HepG2 (cell line): ENCODE measurements around the gene ZBTB25. TPM values are rescaled to one million over a fixed set of nuclear protein-coding genes. Genes with fewer than 3 reads are reported as not detected.

ENCODE experiments used
- CHCHD3 ChIP-seq: sonication (generic); formaldehyde crosslinking; IDR thresholded peaks from 2 replicates; pipeline ENCODE4 v1.8.0; 2022; ENCODE audit warnings: mild to moderate bottlenecking, missing genetic modification reagents, moderate library complexity
- DDIT3 ChIP-seq: sonication (generic); formaldehyde crosslinking; IDR thresholded peaks from 2 replicates; pipeline ENCODE4 v1.4.0; 2020; ENCODE audit warnings: mild to moderate bottlenecking, missing genetic modification reagents
- DZIP1 ChIP-seq: sonication (generic); formaldehyde crosslinking; IDR thresholded peaks from 2 replicates; pipeline ENCODE4 v1.5.0; 2020; ENCODE audit warnings: mild to moderate bottlenecking, missing genetic modification reagents
- ETV5 ChIP-seq: IDR thresholded peaks from 2 replicates; pipeline ENCODE4 v1.6.1; 2018; ENCODE audit warnings: missing biosample characterization, missing genetic modification reagents, inconsistent platforms, borderline replicate concordance
- GLI4 ChIP-seq: sonication (generic); formaldehyde crosslinking; IDR thresholded peaks from 2 replicates; pipeline ENCODE4 v1.5.1; 2020; ENCODE audit warnings: missing genetic modification reagents, mild to moderate bottlenecking, moderate library complexity, borderline replicate concordance
- IKZF5 ChIP-seq: IDR thresholded peaks from 2 replicates; pipeline ENCODE4 v1.6.1; 2018; ENCODE audit warnings: missing genetic modification reagents, mild to moderate bottlenecking, missing compliant biosample characterization
- KDM5A ChIP-seq: fragments of 200-600 bp; sonication (generic); IDR thresholded peaks from 2 replicates; pipeline ENCODE4 v1.7.0; 2018; ENCODE audit warnings: antibody characterized with exemption, mild to moderate bottlenecking, low read length, borderline replicate concordance
- MNT ChIP-seq: fragments of 450-650 bp; IDR thresholded peaks from 2 replicates; pipeline ENCODE4 v1.6.1; 2016
- MYPOP ChIP-seq: sonication (generic); formaldehyde crosslinking; IDR thresholded peaks from 2 replicates; pipeline ENCODE4 v1.8.1; 2023; ENCODE audit warnings: mild to moderate bottlenecking, moderate library complexity, missing genetic modification reagents
- NKX3-1 ChIP-seq: sonication (generic); formaldehyde crosslinking; IDR thresholded peaks from 2 replicates; pipeline ENCODE4 v1.5.0; 2020; ENCODE audit warnings: missing genetic modification reagents
- RBFOX2 ChIP-seq: fragments of 200-400 bp; formaldehyde crosslinking; IDR thresholded peaks from 2 replicates; pipeline ENCODE4 v1.6.1; 2017; ENCODE audit warnings: low read depth, mild to moderate bottlenecking, low read length
- SRSF1 ChIP-seq: fragments of 200-400 bp; formaldehyde crosslinking; optimal IDR thresholded peaks from 2 replicates; pipeline ENCODE3; 2017; ENCODE audit warnings: mild to moderate bottlenecking, low read depth, low read length, moderate library complexity
- SYNCRIP ChIP-seq: fragments of 200-400 bp; formaldehyde crosslinking; IDR thresholded peaks from 2 replicates; pipeline ENCODE4 v1.6.1; 2018; ENCODE audit warnings: mild to moderate bottlenecking, low read depth, low read length; ENCODE audit not compliant: insufficient read depth
- TRAFD1 ChIP-seq: sonication (generic); formaldehyde crosslinking; IDR thresholded peaks from 2 replicates; pipeline ENCODE4 v1.5.1; 2020; ENCODE audit warnings: missing genetic modification reagents, mild to moderate bottlenecking, borderline replicate concordance
- XRCC5 ChIP-seq: fragments of 200-400 bp; formaldehyde crosslinking; optimal IDR thresholded peaks from 2 replicates; pipeline ENCODE3; 2017; ENCODE audit warnings: mild to moderate bottlenecking, low read length
- ZNF275 ChIP-seq: sonication (generic); formaldehyde crosslinking; IDR thresholded peaks from 2 replicates; pipeline ENCODE4 v1.8.0; 2022; ENCODE audit warnings: missing genetic modification reagents, mild to moderate bottlenecking, inconsistent platforms, borderline replicate concordance
- ZNF446 ChIP-seq: sonication (generic); formaldehyde crosslinking; IDR thresholded peaks from 2 replicates; pipeline ENCODE4 v1.5.0; 2020; ENCODE audit warnings: mild to moderate bottlenecking, missing genetic modification reagents
- ZNF589 ChIP-seq: sonication (generic); formaldehyde crosslinking; conservative IDR thresholded peaks from 2 replicates; pipeline ENCODE4 v1.8.0; 2022; ENCODE audit warnings: mild to moderate bottlenecking, moderate library complexity, missing genetic modification reagents
- ZNF768 ChIP-seq: sonication (generic); formaldehyde crosslinking; IDR thresholded peaks from 2 replicates; pipeline ENCODE4 v1.4.0; 2020; ENCODE audit warnings: missing genetic modification reagents
- polyA plus RNA-seq, 8 experiments: library from polyadenylated mRNA; depleted of rRNA in 3 of 8; stranded (reverse) in 7 of 8; unstranded in 1 of 8; fragments of >200 nt; fragmentation: Illumina TruSeq in 4 of 8; extraction: Trizol in 4 of 8; gene quantifications; 2 replicates each; pipeline versions ENCODE4 v1.2.1 to v1.2.3, GENCODE V29; 2011 to 2016; ENCODE audit warnings: low read depth in 4 of 8, missing spikeins in 1 of 8, mixed read lengths in 1 of 8; ENCODE audit not compliant: insufficient read depth in 1 of 8
- total RNA-seq, 5 experiments: library from RNA; depleted of rRNA; stranded (reverse); fragments of >200 nt; fragmentation: Illumina TruSeq; extraction: Trizol; gene quantifications; 2 replicates each; pipeline ENCODE4 v1.2.3, GENCODE V29; 2016; ENCODE audit warnings: low read depth in 1 of 5

The ZBTB25 gene
- total and polyA plus RNA-seq, 2 of the 13 experiments (the other 11 are each of a cell fraction or from before 2014, with no cell fraction given): 3.5 to 7.6 TPM

- TF ChIP-seq SRSF1 (peak; percentile 13), ZNF589 (CRISPR knock-in tag) (peak; percentile 36; the same call in 1 of the 2 replicates), TRAFD1 (CRISPR knock-in tag) (no peak), DZIP1 (CRISPR knock-in tag) (0 out of 2 replicates have a peak, but pooled peaks have one; percentile 16), ETV5 (CRISPR knock-in tag) (peak; percentile 26; the same call in 1 of the 2 replicates), CHCHD3 (CRISPR knock-in tag) (no peak), IKZF5 (CRISPR knock-in tag) (no peak; the same call in none of the 2 replicates), DDIT3 (CRISPR knock-in tag) (no peak), SYNCRIP (no peak), NKX3-1 (no peak), ZNF768 (peak; percentile 81), ZNF446 (peak; percentile 65; the same call in 1 of the 2 replicates), XRCC5 (no peak), GLI4 (peak; percentile 54; the same call in 1 of the 2 replicates), MNT (no peak), KDM5A (no peak), RBFOX2 (peak; percentile 92), ZNF275 (CRISPR knock-in tag) (0 out of 2 replicates have a peak, but pooled peaks have one; percentile 1), MYPOP (CRISPR knock-in tag) (no peak; the same call in 1 of the 2 replicates)
Observed at GRCh38 chr14:64504310-64504896, 765 bp upstream of the ZBTB25 start, which contains the start of gene ZBTB1 (continued).
